ENCODE results near the gene GLRX3. TPM values are rescaled to one million over a fixed set of nuclear protein-coding genes. Genes with fewer than 3 reads are reported as not detected.

The GLRX3 gene
- total RNA-seq, 6 experiments from 2014 or later, result 96.2 to 123 (median 112) TPM

DNA sequence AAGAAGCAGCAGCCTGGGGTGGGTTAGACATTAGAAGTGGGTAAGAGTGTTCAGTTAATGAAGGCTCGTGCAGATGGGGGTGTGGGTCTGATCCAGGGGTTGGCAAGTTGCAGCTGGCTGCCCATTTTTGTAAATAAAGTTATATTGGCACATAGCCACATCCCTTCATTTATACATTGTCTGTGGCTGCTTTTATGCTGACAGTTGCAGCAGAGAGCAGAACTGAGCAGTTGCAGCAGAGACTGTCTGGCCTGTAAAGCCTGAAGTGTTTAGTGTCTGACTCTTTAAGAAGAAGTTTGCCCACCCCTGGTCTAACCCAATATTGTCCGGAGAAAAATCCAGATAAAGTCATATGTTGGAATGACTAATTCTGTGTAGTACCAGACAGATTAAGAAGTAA, 38.1 kb downstream of the GLRX3 start:
- Mint-ChIP-seq H3K27ac (no peak overlapping the region), H3K4me1 (ENCODE audit: low read depth) (no peaks in the 10 kb centered on the region), H3K27me3 (ENCODE audit: insufficient read depth) (no peaks in the 10 kb centered on the region), H3K4me3 (no peak overlapping the region), H3K36me3 (ENCODE audit: low read depth) (peaks cover 36% of the 10 kb centered on the region; the same call in 1 of the 2 replicates), H3K9me3 (no peaks in the 10 kb centered on the region)
- no peak for DNase-seq
- TF ChIP-seq, protein P1, sequence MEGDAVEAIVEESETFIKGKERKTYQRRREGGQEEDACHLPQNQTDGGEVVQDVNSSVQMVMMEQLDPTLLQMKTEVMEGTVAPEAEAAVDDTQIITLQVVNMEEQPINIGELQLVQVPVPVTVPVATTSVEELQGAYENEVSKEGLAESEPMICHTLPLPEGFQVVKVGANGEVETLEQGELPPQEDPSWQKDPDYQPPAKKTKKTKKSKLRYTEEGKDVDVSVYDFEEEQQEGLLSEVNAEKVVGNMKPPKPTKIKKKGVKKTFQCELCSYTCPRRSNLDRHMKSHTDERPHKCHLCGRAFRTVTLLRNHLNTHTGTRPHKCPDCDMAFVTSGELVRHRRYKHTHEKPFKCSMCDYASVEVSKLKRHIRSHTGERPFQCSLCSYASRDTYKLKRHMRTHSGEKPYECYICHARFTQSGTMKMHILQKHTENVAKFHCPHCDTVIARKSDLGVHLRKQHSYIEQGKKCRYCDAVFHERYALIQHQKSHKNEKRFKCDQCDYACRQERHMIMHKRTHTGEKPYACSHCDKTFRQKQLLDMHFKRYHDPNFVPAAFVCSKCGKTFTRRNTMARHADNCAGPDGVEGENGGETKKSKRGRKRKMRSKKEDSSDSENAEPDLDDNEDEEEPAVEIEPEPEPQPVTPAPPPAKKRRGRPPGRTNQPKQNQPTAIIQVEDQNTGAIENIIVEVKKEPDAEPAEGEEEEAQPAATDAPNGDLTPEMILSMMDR (IDR thresholded peaks at IDR 0.05), result no peak

DNA sequence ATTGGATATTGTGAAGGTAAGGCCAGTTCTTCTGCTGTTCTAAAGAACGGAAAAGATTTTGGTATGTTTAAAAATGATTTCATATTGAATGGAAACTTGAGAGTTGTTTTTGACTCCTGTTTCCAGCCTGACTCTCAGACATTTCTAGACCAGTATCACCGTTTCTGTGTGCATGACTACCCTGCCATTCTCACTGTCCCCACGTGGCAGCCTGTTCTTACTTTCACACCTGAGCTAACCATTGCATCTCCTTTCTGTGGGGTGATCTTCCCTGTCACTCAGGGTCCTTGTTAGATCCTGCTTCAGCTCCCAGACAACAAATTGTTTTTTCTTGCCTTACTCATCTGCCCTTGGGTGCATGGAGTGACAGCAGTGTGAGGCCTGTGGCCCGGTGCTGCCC, 38.9 kb downstream of the GLRX3 start:
- TF ChIP-seq, protein P1 (IDR thresholded peaks at IDR 0.05), result no peak
- no peak overlapping the region for H3K27ac Mint-ChIP-seq
- H3K9me3 Mint-ChIP-seq, result no peaks in the 10 kb centered on the region
- H3K4me1 Mint-ChIP-seq (ENCODE audit: low read depth), result peaks cover 5% of the 10 kb centered on the region; the same call in 1 of the 2 replicates
- no peaks in the 10 kb centered on the region for H3K27me3 Mint-ChIP-seq (ENCODE audit: insufficient read depth)
- DNase-seq, result no peak
- H3K4me3 Mint-ChIP-seq, result no peak overlapping the region
- H3K36me3 Mint-ChIP-seq (ENCODE audit: low read depth), result peaks cover 29% of the 10 kb centered on the region; the same call in 1 of the 2 replicates

- no peaks in the 10 kb centered on the region for H3K9me3 Mint-ChIP-seq
- peaks cover 32% of the 10 kb centered on the region; the same call in 1 of the 2 replicates for H3K36me3 Mint-ChIP-seq (ENCODE audit: low read depth)
- H3K27ac Mint-ChIP-seq, result no peak overlapping the region; the same call in 1 of the 2 replicates
- DNase-seq, result no peak
- TF ChIP-seq, protein P1 (IDR thresholded peaks at IDR 0.05), result no peak
- no peaks in the 10 kb centered on the region for H3K27me3 Mint-ChIP-seq (ENCODE audit: insufficient read depth)
- no peak overlapping the region for H3K4me3 Mint-ChIP-seq
- peaks cover 5% of the 10 kb centered on the region; the same call in 1 of the 2 replicates for H3K4me1 Mint-ChIP-seq (ENCODE audit: low read depth)
These were observed 41.1 kb downstream of the GLRX3 start for GRCh38 chr10:130177250-130177649.

DNA sequence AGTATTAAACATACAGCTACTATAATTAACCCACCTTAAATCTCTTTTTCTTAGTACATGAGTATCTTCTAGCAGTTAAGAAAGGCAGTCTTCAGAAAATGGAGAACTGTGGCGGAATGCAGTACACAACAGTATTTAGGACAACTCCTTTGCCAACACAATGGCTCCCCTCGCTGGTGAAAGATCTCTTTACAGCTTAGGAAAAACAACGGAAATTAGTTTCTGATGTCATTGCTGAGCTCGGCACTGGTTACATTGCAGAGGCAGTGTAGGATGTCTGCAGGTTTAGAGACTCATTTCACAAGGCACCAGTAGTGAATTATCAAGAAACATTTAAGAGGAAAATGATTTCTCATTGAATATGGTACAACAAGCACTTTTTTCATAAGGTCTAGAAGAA, 43.4 kb downstream of the GLRX3 start:
- TF ChIP-seq, protein P1 (IDR thresholded peaks at IDR 0.05), result peak; percentile 70
- H3K4me3 Mint-ChIP-seq, result no peak overlapping the region
- H3K27me3 Mint-ChIP-seq (ENCODE audit: insufficient read depth), result no peaks in the 10 kb centered on the region
- no peak overlapping the region for H3K27ac Mint-ChIP-seq
- DNase-seq, result peak; percentile 71
- peaks cover 5% of the 10 kb centered on the region; the same call in 1 of the 2 replicates for H3K4me1 Mint-ChIP-seq (ENCODE audit: low read depth)
- H3K9me3 Mint-ChIP-seq, result no peaks in the 10 kb centered on the region
- peaks cover 27% of the 10 kb centered on the region; the same call in 1 of the 2 replicates for H3K36me3 Mint-ChIP-seq (ENCODE audit: low read depth)

DNA sequence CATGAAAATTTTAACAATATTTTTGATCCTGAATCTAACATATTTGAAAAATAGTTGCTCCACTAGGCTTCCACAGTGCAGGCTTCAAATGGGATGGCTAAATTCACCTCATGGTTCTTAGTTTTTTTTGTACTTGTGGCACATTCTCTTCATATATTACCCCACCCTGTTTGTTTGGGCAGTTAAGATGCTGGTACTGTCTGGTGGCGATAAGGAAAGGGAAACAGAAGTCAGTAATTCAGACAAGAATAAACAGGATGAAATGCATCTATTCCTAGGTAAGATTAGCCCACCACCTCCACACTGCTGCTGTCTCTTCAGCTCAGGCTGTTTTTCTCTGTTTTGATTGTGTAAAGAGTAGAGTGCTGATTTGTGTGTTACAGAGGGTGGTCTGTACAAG, 44.2 kb downstream of the GLRX3 start:
- H3K4me3 Mint-ChIP-seq, result no peak overlapping the region

More for the DNA sequence above, 44.2 kb downstream of the GLRX3 start:
- Mint-ChIP-seq H3K27ac (no peak overlapping the region), H3K4me1 (ENCODE audit: low read depth) (peaks cover 5% of the 10 kb centered on the region; the same call in 1 of the 2 replicates), H3K9me3 (no peaks in the 10 kb centered on the region), H3K36me3 (ENCODE audit: low read depth) (peaks cover 22% of the 10 kb centered on the region; the same call in 1 of the 2 replicates), H3K27me3 (ENCODE audit: insufficient read depth) (no peaks in the 10 kb centered on the region)
- TF ChIP-seq, protein P1 (IDR thresholded peaks at IDR 0.05), result no peak
- DNase-seq, result no peak

Measured in HFFc6 (cell line).